Measurements from ENCODE around the gene MISP.

- no peak for TF ChIP-seq CTCF (IDR thresholded peaks at IDR 0.05; ENCODE audit: poor library complexity)
- TF ChIP-seq EZH2 (IDR thresholded peaks at IDR 0.05; ENCODE audit: borderline replicate concordance): no peak
Measured at GRCh38 chr19:804419-805165, 53.7 kb downstream of the MISP start.

Measured in hepatocyte (in vitro differentiated cells).